Mucosa of gallbladder (tissue), 1 donor: ENCODE data around the gene ADAMTSL5. TPM values are rescaled to one million over a fixed set of nuclear protein-coding genes. Genes with fewer than 3 reads are reported as not detected.

Source experiments
- DNase-seq: peaks from one replicate; pipeline ENCODE4 v3.0.0-alpha.2; 2020; ENCODE audit warnings: low spot score
- total RNA-seq: library from RNA; stranded (reverse); gene quantifications from one replicate; pipeline ENCODE4 v1.2.1, GENCODE V29; 2021
- donor health status: DM: no; HTN: no; CAD: no.

ADAMTSL5 gene
- total RNA-seq, 1 donor from 2014 or later, result 4.4 TPM

DNA sequence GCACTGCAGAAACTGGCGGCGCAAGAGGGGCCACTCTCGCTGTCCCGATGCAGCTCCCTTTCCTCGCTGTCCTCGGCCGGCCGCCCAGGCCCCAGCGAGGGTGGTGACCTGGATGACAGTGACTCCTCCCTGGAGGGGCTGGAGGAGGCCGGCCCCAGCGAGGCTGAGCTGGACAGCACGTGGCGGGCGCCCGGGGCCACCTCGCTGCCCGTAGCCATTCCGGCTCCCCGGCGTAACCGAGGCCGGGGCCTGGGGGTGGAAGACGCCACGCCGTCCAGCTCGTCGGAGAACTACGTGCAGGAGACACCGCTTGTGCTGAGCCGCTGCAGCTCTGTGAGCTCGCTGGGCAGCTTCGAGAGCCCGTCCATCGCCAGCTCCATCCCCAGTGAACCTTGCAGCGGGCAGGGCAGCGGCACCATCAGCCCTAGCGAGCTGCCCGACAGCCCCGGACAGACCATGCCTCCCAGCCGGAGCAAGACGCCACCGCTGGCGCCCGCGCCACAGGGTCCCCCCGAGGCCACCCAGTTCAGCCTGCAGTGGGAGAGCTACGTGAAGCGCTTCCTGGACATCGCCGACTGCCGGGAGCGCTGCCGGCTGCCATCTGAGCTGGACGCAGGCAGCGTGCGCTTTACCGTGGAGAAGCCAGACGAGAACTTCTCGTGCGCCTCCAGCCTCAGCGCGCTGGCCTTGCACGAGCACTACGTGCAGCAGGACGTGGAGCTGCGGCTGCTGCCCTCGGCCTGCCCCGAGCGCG is 46.2 kb downstream of the ADAMTSL5 start:
- no peak for DNase-seq

DNA sequence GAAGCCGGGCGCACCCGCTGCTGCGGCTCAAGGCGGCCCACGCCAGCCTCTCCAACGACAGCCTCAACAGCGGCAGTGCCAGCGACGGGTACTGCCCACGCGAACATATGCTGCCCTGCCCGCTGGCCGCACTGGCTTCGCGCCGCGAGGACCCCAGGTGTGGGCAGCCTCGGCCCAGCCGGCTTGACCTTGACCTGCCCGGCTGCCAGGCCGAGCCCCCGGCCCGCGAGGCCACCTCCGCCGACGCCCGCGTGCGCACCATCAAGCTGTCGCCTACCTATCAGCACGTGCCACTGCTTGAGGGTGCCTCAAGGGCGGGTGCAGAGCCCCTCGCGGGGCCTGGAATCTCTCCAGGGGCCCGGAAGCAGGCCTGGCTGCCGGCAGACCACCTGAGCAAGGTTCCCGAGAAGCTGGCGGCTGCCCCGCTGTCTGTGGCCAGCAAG is 46.8 kb downstream of the ADAMTSL5 start:
- no peak for DNase-seq

DNA sequence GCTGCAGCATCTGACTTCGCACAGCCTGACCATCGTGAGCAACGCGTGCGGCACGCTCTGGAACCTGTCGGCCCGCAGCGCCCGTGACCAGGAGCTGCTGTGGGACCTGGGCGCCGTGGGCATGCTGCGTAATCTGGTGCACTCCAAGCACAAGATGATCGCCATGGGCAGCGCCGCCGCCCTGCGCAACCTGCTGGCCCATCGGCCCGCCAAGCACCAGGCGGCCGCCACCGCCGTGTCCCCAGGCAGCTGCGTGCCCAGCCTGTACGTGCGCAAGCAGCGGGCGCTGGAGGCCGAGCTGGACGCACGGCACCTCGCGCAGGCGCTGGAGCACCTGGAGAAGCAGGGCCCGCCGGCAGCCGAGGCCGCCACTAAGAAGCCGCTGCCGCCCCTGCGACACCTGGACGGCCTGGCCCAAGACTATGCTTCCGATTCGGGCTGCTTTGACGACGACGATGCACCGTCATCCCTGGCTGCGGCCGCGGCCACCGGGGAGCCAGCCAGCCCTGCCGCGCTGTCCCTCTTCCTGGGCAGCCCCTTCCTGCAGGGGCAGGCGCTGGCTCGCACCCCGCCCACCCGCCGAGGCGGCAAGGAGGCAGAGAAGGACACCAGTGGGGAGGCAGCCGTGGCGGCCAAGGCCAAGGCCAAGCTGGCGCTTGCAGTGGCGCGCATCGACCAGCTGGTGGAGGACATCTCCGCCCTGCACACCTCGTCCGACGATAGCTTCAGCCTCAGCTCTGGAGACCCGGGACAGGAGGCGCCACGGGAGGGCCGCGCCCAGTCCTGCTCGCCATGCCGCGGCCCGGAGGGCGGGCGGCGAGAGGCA is 47.4 kb downstream of the ADAMTSL5 start:
- DNase-seq, result peak; percentile 41

DNA sequence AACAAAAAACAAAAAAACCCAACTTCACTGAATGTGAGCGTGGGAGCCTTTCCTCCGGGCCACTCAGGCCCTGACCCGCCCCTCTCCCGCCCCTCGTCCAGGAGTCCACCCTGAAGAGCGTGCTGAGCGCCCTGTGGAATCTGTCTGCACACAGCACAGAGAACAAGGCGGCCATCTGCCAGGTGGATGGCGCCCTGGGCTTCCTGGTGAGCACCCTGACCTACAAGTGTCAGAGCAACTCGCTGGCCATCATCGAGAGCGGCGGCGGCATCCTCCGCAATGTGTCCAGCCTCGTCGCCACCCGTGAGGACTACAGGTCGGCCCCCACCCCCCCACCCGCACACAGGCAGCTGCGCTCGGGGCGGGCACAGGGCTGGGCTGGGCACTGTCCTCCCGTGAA is 51.0 kb downstream of the ADAMTSL5 start:
- no peak for DNase-seq

DNA sequence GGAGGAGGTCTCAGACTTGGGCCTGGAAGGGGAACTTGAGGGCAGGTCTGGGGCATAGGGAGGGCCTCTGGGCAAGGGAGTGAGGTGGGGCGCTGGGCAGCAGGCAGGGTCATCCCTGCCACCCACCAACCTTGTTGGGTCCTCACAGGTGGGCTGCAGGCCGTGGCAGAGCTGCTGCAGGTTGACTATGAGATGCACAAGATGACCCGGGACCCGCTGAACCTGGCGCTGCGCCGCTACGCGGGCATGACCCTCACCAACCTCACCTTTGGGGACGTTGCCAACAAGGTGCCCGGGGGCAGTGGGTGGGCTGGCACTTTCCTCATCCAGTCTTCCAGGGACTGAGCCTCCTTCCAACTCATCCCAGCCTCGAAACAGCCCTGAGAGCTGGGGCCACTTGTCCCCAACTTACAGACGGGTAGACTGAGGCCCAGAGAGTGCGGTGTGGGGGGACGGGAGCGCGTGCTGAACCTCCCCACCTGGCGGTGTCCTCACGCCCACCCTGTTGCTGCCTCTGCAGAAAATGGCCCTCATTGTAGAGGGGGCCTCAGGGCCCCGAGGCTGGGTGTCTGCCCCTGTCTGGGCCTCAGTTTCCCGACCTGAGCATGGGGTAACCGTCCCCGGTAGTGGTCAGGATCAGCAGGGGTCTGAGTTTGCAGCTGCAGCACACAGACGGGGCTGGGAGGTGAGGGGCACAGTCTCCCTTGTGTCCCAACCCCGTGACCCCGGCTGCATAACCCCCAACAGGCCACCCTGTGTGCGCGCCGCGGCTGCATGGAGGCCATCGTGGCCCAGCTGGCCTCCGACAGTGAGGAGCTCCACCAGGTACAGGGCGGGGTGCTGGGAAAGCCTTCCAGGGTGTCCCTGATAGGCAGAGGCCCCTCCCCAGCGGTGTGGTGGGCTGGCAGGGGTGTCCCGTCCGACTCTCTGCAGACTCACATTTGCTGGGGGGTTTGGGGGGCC is 52.5 kb downstream of the ADAMTSL5 start:
- DNase-seq, result no peak

DNA sequence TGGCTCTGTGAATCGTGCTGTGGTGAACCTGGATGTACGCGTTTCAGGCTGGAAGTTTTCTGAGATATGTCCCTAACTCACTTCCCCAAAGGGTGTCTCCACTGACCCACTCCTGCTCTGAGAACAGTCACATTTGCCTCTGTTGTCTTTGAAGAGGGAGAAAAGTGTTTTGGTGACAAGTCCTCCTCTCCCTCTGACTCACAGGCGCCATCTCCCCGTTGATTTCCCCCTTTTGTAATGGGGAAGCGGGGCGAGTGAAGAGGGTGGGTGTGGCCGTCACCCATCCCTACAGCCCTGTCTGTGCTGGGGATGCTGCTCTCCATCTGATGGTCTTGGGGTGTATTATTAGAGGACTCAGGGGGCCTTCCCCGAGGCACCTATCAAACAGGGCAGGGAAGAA is 53.3 kb downstream of the ADAMTSL5 start:
- DNase-seq, result no peak

DNA sequence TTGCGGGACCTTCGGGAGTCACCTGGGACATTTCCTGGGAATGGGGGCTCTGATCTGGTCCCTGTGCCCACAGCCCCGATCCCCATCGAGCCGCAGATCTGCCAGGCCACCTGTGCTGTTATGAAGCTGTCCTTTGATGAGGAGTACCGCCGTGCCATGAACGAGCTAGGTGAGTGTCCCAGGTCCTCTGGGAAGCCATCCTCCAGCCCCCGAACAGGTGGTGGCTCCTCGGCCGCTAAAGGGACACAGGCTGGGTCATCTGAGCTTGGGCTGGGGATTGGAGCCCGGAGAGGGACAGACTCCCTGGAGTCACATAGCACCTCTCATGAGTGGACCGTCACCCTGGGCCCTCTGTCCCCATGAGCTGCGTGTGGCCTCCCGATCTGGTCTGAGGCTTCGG is 54.9 kb downstream of the ADAMTSL5 start:
- DNase-seq, result no peak

DNA sequence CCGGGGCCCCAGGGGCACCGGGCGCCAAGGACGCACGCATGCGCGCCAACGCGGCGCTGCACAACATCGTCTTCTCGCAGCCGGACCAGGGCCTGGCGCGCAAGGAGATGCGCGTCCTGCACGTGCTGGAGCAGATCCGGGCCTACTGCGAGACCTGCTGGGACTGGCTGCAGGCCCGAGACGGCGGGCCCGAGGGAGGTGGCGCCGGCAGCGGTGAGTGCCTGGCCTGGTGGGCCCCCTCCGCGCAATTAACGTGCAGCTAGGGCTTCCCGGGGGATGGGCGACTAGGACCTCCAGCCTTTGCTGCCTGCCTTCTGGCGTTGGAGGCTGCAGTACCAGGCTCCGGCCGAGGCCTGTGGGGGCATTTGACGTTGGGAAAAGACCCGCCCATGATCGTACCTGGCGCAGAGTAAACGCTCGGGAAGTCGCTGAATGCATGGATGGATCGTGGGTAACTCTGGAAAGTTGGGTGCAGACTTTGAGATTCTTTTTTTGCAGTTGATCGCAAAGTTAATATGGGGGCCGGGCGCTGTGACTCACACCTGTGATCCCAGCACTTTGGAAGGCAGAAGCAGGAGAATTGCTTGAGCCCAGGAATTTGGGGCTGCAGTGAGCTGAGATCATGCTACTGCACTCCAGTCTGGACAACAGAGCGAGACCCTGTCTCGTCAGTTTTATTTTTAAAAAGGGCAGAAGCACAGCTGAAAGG is 55.6 kb downstream of the ADAMTSL5 start:
- no peak for DNase-seq

DNA sequence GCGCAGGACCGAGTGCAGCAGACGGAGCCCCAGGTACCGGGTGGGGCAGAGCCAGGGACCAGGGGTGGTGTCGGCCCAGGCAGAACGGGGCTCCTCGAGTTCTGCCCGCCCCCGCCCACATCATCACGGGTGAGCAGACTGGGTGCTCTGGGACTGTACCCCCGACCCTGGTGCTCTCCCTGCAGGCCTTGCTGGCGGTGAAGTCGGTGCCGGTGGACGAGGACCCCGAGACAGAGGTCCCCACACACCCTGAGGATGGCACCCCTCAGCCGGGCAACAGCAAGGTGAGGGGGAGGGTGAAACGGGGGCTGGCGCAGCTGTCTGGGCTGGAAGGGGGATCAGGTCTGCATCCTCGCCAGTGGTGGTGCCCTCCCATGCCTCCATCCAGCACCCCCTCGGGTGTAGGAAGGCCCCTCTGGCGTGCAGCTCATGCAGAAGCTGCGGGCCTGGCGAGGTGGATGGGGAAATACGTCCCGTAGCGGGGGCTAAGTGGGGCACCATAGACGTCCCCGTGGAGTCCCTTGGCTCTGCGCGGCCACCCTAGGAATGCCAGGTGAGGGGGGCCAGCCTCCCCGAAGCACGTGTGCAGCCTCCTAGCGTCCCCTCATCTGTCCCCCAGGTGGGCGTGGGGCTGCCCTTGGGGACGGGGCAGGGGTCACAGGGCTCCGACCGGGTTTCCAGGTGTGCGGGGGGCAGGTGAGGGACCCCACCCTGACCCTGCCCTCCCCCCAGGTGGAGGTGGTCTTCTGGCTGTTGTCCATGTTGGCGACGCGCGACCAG is 56.5 kb downstream of the ADAMTSL5 start:
- DNase-seq, result no peak

DNA sequence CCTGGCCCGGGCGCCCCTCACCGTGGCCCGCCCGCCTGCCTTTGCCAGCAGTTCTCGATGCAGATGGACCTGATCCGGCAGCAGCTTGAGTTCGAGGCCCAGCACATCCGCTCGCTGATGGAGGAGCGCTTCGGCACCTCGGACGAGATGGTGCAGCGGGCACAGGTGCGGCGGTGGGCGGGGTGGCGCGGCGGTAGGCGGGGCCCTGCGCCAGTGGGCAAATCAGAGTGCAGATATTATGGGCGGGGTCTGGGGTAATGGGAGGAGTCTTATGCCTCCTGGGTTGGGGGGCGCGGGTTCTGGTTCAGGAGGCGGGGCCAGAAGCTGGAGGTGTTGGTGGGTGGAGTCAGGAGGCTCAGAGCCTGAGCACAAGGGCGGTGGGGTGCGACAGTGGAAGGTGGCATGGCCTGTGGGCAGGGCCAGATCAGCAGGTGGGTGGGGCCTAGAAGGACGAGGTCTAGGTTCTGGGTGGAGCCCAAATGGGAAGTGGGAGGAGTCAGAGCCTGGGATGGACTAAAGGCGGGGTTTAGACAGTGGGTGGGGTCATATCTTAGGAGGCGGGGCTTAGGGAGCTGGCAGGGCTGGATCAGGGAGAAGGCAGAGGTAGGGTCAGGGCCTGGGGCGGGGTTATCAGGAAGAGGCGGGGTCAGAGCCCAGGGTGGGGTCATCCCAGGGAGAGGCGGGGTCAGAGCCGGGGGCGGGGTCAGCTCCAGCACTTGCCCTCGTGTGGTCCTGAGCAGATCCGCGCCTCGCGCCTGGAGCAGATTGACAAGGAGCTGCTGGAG is 57.3 kb downstream of the ADAMTSL5 start:
- peak; percentile 65 for DNase-seq

Other genes with a start within 250 kb of the ADAMTSL5 start
- 382 TPM for gene CIRBP, start 243.7 kb downstream of the ADAMTSL5 start, total RNA-seq
- gene FAM174C, start 237.5 kb downstream of the ADAMTSL5 start, total RNA-seq, result 57.6 TPM
- gene EFNA2, start 227.1 kb downstream of the ADAMTSL5 start, total RNA-seq, result 8.4 TPM
- 121 TPM for gene NDUFS7, start 129.1 kb downstream of the ADAMTSL5 start, total RNA-seq
- gene GAMT, start 111.5 kb downstream of the ADAMTSL5 start, total RNA-seq, result 27.9 TPM
- gene DAZAP1, start 105.4 kb downstream of the ADAMTSL5 start, total RNA-seq, result 77.7 TPM
- 877 TPM for gene RPS15, start 74.6 kb downstream of the ADAMTSL5 start, total RNA-seq
- gene APC2, start 62.9 kb downstream of the ADAMTSL5 start, total RNA-seq, result 0.43 TPM
- 41.6 TPM for gene C19orf25, start 33.8 kb downstream of the ADAMTSL5 start, total RNA-seq
- gene PCSK4, start 22.7 kb downstream of the ADAMTSL5 start, total RNA-seq, result 11.7 TPM
- 80.5 TPM for gene REEP6, start 21.8 kb downstream of the ADAMTSL5 start, total RNA-seq
- 0.89 TPM for gene PLK5, start 11.1 kb upstream of the ADAMTSL5 start, total RNA-seq
- 58.6 TPM for gene MEX3D, start 55.3 kb upstream of the ADAMTSL5 start, total RNA-seq
- 82.8 TPM for gene MBD3, start 79.8 kb upstream of the ADAMTSL5 start, total RNA-seq
- gene UQCR11, start 92.4 kb upstream of the ADAMTSL5 start, total RNA-seq, result 254 TPM
- gene TCF3, start 139.6 kb upstream of the ADAMTSL5 start, total RNA-seq, result 83.0 TPM
- 6.3 TPM for gene ONECUT3, start 240.5 kb upstream of the ADAMTSL5 start, total RNA-seq